ENCODE results near the gene CA10.

DNA sequence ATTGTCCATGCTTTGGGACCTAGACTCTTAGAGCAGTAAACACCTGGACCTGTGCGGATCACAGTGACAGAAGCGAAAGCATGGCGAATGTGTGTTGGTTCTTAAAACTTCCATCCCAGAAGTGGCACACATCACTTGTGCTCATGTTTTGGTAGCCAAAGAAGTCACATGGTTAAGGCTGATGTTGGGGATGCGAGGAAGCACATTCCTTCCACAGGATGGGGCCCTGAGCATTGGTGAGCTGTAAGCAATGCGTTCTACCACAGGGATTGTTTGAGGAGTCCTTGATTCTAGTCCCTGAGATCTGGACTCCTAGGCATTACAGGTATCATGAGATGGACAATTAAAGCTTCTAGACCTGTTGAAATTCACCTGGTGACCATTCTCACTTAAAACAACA, 522.2 kb downstream of the CA10 start:
- TF ChIP-seq, protein P1, sequence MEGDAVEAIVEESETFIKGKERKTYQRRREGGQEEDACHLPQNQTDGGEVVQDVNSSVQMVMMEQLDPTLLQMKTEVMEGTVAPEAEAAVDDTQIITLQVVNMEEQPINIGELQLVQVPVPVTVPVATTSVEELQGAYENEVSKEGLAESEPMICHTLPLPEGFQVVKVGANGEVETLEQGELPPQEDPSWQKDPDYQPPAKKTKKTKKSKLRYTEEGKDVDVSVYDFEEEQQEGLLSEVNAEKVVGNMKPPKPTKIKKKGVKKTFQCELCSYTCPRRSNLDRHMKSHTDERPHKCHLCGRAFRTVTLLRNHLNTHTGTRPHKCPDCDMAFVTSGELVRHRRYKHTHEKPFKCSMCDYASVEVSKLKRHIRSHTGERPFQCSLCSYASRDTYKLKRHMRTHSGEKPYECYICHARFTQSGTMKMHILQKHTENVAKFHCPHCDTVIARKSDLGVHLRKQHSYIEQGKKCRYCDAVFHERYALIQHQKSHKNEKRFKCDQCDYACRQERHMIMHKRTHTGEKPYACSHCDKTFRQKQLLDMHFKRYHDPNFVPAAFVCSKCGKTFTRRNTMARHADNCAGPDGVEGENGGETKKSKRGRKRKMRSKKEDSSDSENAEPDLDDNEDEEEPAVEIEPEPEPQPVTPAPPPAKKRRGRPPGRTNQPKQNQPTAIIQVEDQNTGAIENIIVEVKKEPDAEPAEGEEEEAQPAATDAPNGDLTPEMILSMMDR (conservative IDR thresholded peaks at IDR 0.05; ENCODE audit: low read length) = no peak
- no peak for TF ChIP-seq EZH2phosphoT487 (IDR thresholded peaks at IDR 0.05; ENCODE audit: borderline replicate concordance)
